Kidney epithelial cell (primary cell): ENCODE results near the gene RSBN1. TPM values are rescaled to one million over a fixed set of nuclear protein-coding genes. Genes with fewer than 3 reads are reported as not detected.

Experiments
- DNase-seq: peaks from one replicate; pipeline ENCODE4 v3.0.0-alpha.2; 2010; ENCODE audit warnings: low read depth
- H3K27me3 ChIP-seq: 2 replicates; pipeline ENCODE4 v1.6.0; 2011; ENCODE audit warnings: low read length; ENCODE audit not compliant: control insufficient read depth, insufficient read depth
- H3K36me3 ChIP-seq: 2 replicates; pipeline ENCODE4 v1.5.1; 2011; ENCODE audit warnings: low read length; ENCODE audit not compliant: control insufficient read depth, insufficient read depth
- H3K4me3 ChIP-seq: 2 replicates; pipeline ENCODE4 v1.5.1; 2011; ENCODE audit warnings: low read depth, mild to moderate bottlenecking, control low read depth, low read length
- CTCF ChIP-seq: IDR thresholded peaks from 2 replicates; pipeline ENCODE4 v1.5.1; 2011; ENCODE audit warnings: mild to moderate bottlenecking, moderate library complexity, low read length, control low read depth, inconsistent platforms; ENCODE audit not compliant: insufficient read depth, poor library complexity, severe bottlenecking
- total RNA-seq: library from RNA; depleted of rRNA; stranded (reverse); fragments of >200 nt; gene quantifications from 2 replicates; pipeline ENCODE4 v1.2.3, GENCODE V29; 2015

Gene RSBN1
- total RNA-seq, 1 donor from 2014 or later: 10.2 TPM

- Histone ChIP-seq H3K36me3 (no peaks in the 10 kb centered on the region), H3K27me3 (no peaks in the 10 kb centered on the region), H3K4me3 (no peak overlapping the region)
- DNase-seq: no peak
- no peak for TF ChIP-seq CTCF
Measured at GRCh38 chr1:113821916-113822315, 9.6 kb upstream of the RSBN1 start.

GRCh38 chr1:113818578-113818977 is 6.3 kb upstream of the RSBN1 start:
- Histone ChIP-seq H3K4me3 (no peak overlapping the region), H3K36me3 (no peaks in the 10 kb centered on the region), H3K27me3 (no peaks in the 10 kb centered on the region)
- no peak for TF ChIP-seq CTCF
- no peak for DNase-seq

GRCh38 chr1:113813218-113813617 is 942 bp upstream of the RSBN1 start:
- no peaks in the 10 kb centered on the region for H3K36me3 ChIP-seq
- no peak for DNase-seq
- no peaks in the 10 kb centered on the region for H3K27me3 ChIP-seq
- H3K4me3 ChIP-seq: no peak overlapping the region
- no peak for TF ChIP-seq CTCF

GRCh38 chr1:113812661-113813135 is 422 bp upstream of the RSBN1 start:
- Histone ChIP-seq H3K27me3 (no peaks in the 10 kb centered on the region), H3K36me3 (no peaks in the 10 kb centered on the region), H3K4me3 (peak overlapping the region; percentile 50)
- no peak for TF ChIP-seq CTCF
- no peak for DNase-seq

- TF ChIP-seq CTCF: no peak
- no peaks in the 10 kb centered on the region for H3K27me3 ChIP-seq
- DNase-seq: no peak
Measured at GRCh38 chr1:113811156-113811887, 954 bp downstream of the RSBN1 start.

More at GRCh38 chr1:113811156-113811887, 954 bp downstream of the RSBN1 start:
- peak overlapping the region; percentile 73 for H3K4me3 ChIP-seq
- H3K36me3 ChIP-seq: no peaks in the 10 kb centered on the region
